ENCODE measurements around the gene E2F4. TPM values are rescaled to one million over a fixed set of nuclear protein-coding genes. Genes with fewer than 3 reads are reported as not detected.

Gene E2F4
- polyA plus RNA-seq, 2 of the 4 experiments (the other 2 are of a cell fraction): 65.1 to 66.6 TPM

GRCh38 chr16:67155295-67156142 lies 36.4 kb upstream of the E2F4 start (continued):
- TF ChIP-seq HOXA7 (CRISPR knock-in tag; IDR thresholded peaks at IDR 0.05): no peak

GRCh38 chr16:67156143-67156844 lies 35.7 kb upstream of the E2F4 start:
- CTCF ChIA-PET: interaction anchor here (0.8 to 16.0 kb wide), 33 partner anchors 12 to 209 kb away, joined by 3 to 314 read pairs (median 10); partner anchors contain the start of genes CES3, FBXL8, HSF4 and MATCAP1
- no peak for FAIRE-seq
- no peak overlapping the region for H3K4me2 ChIP-seq
- no peak overlapping the region for H3K4me3 ChIP-seq
- POLR2A ChIA-PET: no interaction called here
- no peak overlapping the region for H3K27ac ChIP-seq
- ATAC-seq: no peak
- no peaks in the 10 kb centered on the region for H3K9me3 ChIP-seq
- DNase-seq (ENCODE audit: low read depth in 1 of 2, low spot score in 1 of 2): no peak
- TF ChIP-seq KDM1A (IDR thresholded peaks at IDR 0.05; ENCODE audit: low read depth): no peak
- no peak for TF ChIP-seq TFCP2L1 (CRISPR knock-in tag; IDR thresholded peaks at IDR 0.05)
- TF ChIP-seq REST (IDR thresholded peaks at IDR 0.05): no peak
- no peak for TF ChIP-seq HDAC2 (IDR thresholded peaks at IDR 0.05)
- no peak for TF ChIP-seq HOXB13 (CRISPR knock-in tag; IDR thresholded peaks at IDR 0.05; ENCODE audit: low read depth)
- no peak for TF ChIP-seq SREBF2 (IDR thresholded peaks at IDR 0.05)
- TF ChIP-seq E2F6 (IDR thresholded peaks at IDR 0.05; ENCODE audit: borderline replicate concordance, low read depth): no peak
- TF ChIP-seq CEBPB (IDR thresholded peaks at IDR 0.05): no peak
- TF ChIP-seq HMGXB4 (CRISPR knock-in tag; IDR thresholded peaks at IDR 0.05; ENCODE audit: borderline replicate concordance): no peak
- no peak for TF ChIP-seq FOSL2 (IDR thresholded peaks at IDR 0.05)
- no peak for TF ChIP-seq FOSL2 (CRISPR knock-in tag; IDR thresholded peaks at IDR 0.05)
- TF ChIP-seq CTCF (IDR thresholded peaks at IDR 0.05): no peak
- TF ChIP-seq HOXB5 (CRISPR knock-in tag; IDR thresholded peaks at IDR 0.05): no peak
- TF ChIP-seq RCOR1 (IDR thresholded peaks at IDR 0.05; ENCODE audit: low read depth, low read length): no peak
- TF ChIP-seq ZC3H11A (IDR thresholded peaks at IDR 0.05): no peak
- TF ChIP-seq JUN (IDR thresholded peaks at IDR 0.05): no peak
- TF ChIP-seq GATA3 (IDR thresholded peaks at IDR 0.05; ENCODE audit: borderline replicate concordance): no peak
- TF ChIP-seq FOSB (CRISPR knock-in tag; IDR thresholded peaks at IDR 0.05): no peak
- TF ChIP-seq ZSCAN20 (CRISPR knock-in tag; IDR thresholded peaks at IDR 0.05): no peak
- TF ChIP-seq JUNB (IDR thresholded peaks at IDR 0.05): no peak
- no peak for TF ChIP-seq NFE2L2 (conservative IDR thresholded peaks at IDR 0.05; ENCODE audit: low read length)
- peaks cover 23% of the 10 kb centered on the region for H3K4me1 ChIP-seq
- WGBS (ENCODE audit: missing lambda C conversion rate): 76% methylated on average over 15 of the region's 15 CpGs
